Activated effector memory CD4-positive, alpha-beta T cell treated with Interleukin-2 at 50 U/mL for 16 hours (primary cell): ENCODE data around the gene CARD14.
"Not testable (repeated sequence)": the region's sequence is repeated elsewhere in the genome, so short reads cannot be mapped to it uniquely, and the experiment has no call there.

ENCODE experiments used
- DNase-seq: peaks from one replicate; pipeline ENCODE4 v3.0.0-alpha.2; 2020

Gene CARD14

GRCh38 chr17:80257716-80258213 is 87.9 kb downstream of the CARD14 start:
- DNase-seq = no peak

- DNase-seq = not testable (repeated sequence)
These were observed 88.5 kb downstream of the CARD14 start for GRCh38 chr17:80258296-80258695.
